Neural cell (in vitro differentiated cells): ENCODE data around the gene MPND. TPM values are rescaled to one million over a fixed set of nuclear protein-coding genes. Genes with fewer than 3 reads are reported as not detected.

Source experiments
- H2AFZ ChIP-seq: fragments of 200-600, 300-800 bp; sonication (generic), shearing (Covaris generic); 2 replicates; pipeline ENCODE4 v1.6.0; 2014; ENCODE audit warnings: low read depth, mild to moderate bottlenecking, antibody characterized with exemption, low read length, moderate library complexity
- H3F3A ChIP-seq: fragments of 200-600 bp; shearing (Covaris generic); 2 replicates; pipeline ENCODE4 v1.6.1; 2016; ENCODE audit warnings: mild to moderate bottlenecking, moderate library complexity, mixed read lengths, antibody characterized with exemption, low read length; ENCODE audit not compliant: insufficient read depth, poor library complexity, severe bottlenecking
- H3K27ac ChIP-seq: fragments of 200-600, 300-800 bp; sonication (generic), shearing (Covaris generic); 2 replicates; pipeline ENCODE4 v1.5.1; 2014; ENCODE audit warnings: mild to moderate bottlenecking, low read length, moderate library complexity
- H3K27me3 ChIP-seq: fragments of 300-800, 200-600 bp; sonication (generic), shearing (Covaris generic); 2 replicates; pipeline ENCODE4 v1.6.0; 2014; ENCODE audit warnings: mild to moderate bottlenecking, low read depth, low read length, moderate library complexity; ENCODE audit not compliant: insufficient read depth
- H3K36me3 ChIP-seq: fragments of 300-800, 200-600 bp; sonication (generic), shearing (Covaris generic); 2 replicates; pipeline ENCODE4 v1.5.1; 2014; ENCODE audit warnings: mild to moderate bottlenecking, antibody characterized with exemption, low read length, moderate library complexity; ENCODE audit not compliant: insufficient read depth
- H3K4me2 ChIP-seq: fragments of 300-800, 200-600 bp; sonication (generic), shearing (Covaris generic); 2 replicates; pipeline ENCODE4 v1.6.0; 2014; ENCODE audit warnings: mild to moderate bottlenecking, low read length
- H3K4me3 ChIP-seq: fragments of 300-800, 200-600 bp; sonication (generic), shearing (Covaris generic); 2 replicates; pipeline ENCODE4 v1.5.1; 2014; ENCODE audit warnings: mild to moderate bottlenecking, low read length, moderate library complexity
- H3K79me2 ChIP-seq: fragments of 200-600 bp; shearing (Covaris generic); replicated peaks from 2 replicates; pipeline ENCODE4 v1.6.0; 2014; ENCODE audit warnings: mild to moderate bottlenecking, low read length, moderate library complexity; ENCODE audit not compliant: insufficient read depth
- H3K9ac ChIP-seq: fragments of 300-800, 200-600 bp; sonication (generic), shearing (Covaris generic); 2 replicates; pipeline ENCODE4 v1.6.1; 2016; ENCODE audit warnings: mild to moderate bottlenecking, low read length, mixed read lengths
- H3K9me2 ChIP-seq: fragments of 200-600 bp; shearing (Covaris generic); 2 replicates; pipeline ENCODE4 v1.6.1; 2016; ENCODE audit warnings: mild to moderate bottlenecking, low read length, mixed read lengths; ENCODE audit not compliant: insufficient read depth
- H3K9me3 ChIP-seq: fragments of 200-600, 300-800 bp; sonication (generic), shearing (Covaris generic); 2 replicates; pipeline ENCODE4 v1.6.1; 2016; ENCODE audit warnings: mild to moderate bottlenecking, mixed run types, low read length, moderate library complexity, mixed read lengths
- H4K20me1 ChIP-seq: fragments of 200-600 bp; shearing (Covaris generic); 2 replicates; pipeline ENCODE4 v1.6.1; 2016; ENCODE audit warnings: mild to moderate bottlenecking, mixed run types; ENCODE audit not compliant: insufficient read depth
- EP300 ChIP-seq: fragments of 450-650 bp; conservative IDR thresholded peaks from 2 replicates; pipeline ENCODE4 v1.6.1; 2014; ENCODE audit warnings: antibody characterized with exemption, mild to moderate bottlenecking, moderate library complexity; ENCODE audit not compliant: poor library complexity, severe bottlenecking
- EZH2 ChIP-seq: fragments of 200-600, 300-800 bp; shearing (Covaris generic), sonication (generic); IDR thresholded peaks from 2 replicates; pipeline ENCODE4 v1.6.1; 2014; ENCODE audit warnings: antibody characterized with exemption, low read length, borderline replicate concordance, mild to moderate bottlenecking; ENCODE audit not compliant: insufficient read depth, poor library complexity, severe bottlenecking
- MXI1 ChIP-seq: fragments of 450-650 bp; conservative IDR thresholded peaks from 2 replicates; pipeline ENCODE4 v1.6.1; 2014; ENCODE audit warnings: antibody characterized with exemption, mild to moderate bottlenecking; ENCODE audit not compliant: poor library complexity, severe bottlenecking
- POLR2AphosphoS5 ChIP-seq: IDR thresholded peaks from 2 replicates; pipeline ENCODE4 v1.6.1; 2012
- RAD21 ChIP-seq: fragments of 450-650 bp; conservative IDR thresholded peaks from 2 replicates; pipeline ENCODE4 v1.6.1; 2014; ENCODE audit warnings: antibody characterized with exemption, mild to moderate bottlenecking, moderate library complexity
- SMC3 ChIP-seq: fragments of 450-650 bp; conservative IDR thresholded peaks from 2 replicates; pipeline ENCODE4 v1.6.1; 2014; ENCODE audit warnings: antibody characterized with exemption, mild to moderate bottlenecking, moderate library complexity; ENCODE audit not compliant: poor library complexity
- TAF1 ChIP-seq: IDR thresholded peaks from 2 replicates; pipeline ENCODE4 v1.6.1; 2012; ENCODE audit warnings: low read depth
- polyA plus RNA-seq: library from polyadenylated mRNA; depleted of rRNA; stranded (reverse); fragments of >200 nt; gene quantifications from 2 replicates; pipeline ENCODE4 v1.2.3, GENCODE V29; 2014
- TF ChIP-seq, protein P1 (sequence below): IDR thresholded peaks from 2 replicates; pipeline ENCODE4 v1.6.1; 2012; ENCODE audit warnings: borderline replicate concordance
- TF ChIP-seq, protein P2 (sequence below): fragments of 450-650 bp; IDR thresholded peaks from 2 replicates; pipeline ENCODE4 v1.5.1; 2014; ENCODE audit warnings: antibody characterized with exemption, mild to moderate bottlenecking, moderate library complexity; ENCODE audit not compliant: poor library complexity, severe bottlenecking

The MPND gene
- polyA plus RNA-seq, 1 donor from 2014 or later: 34.8 TPM

GRCh38 chr19:4342314-4342614 lies 1.1 kb upstream of the MPND start:
- Histone ChIP-seq H3K27ac (peak overlapping the region; percentile 97), H2AFZ (peak overlapping the region; percentile 81), H3K4me3 (peak overlapping the region; percentile 68), H4K20me1 (no peaks in the 10 kb centered on the region), H3K4me2 (peak overlapping the region; percentile 85), H3K9me2 (no peaks in the 10 kb centered on the region), H3K79me2 (peaks cover 6% of the 10 kb centered on the region), H3K9ac (peak overlapping the region; percentile 92), H3K9me3 (no peaks in the 10 kb centered on the region), H3F3A (no peaks in the 10 kb centered on the region), H3K27me3 (no peaks in the 10 kb centered on the region), H3K36me3 (no peaks in the 10 kb centered on the region)
- TF ChIP-seq, protein P1, sequence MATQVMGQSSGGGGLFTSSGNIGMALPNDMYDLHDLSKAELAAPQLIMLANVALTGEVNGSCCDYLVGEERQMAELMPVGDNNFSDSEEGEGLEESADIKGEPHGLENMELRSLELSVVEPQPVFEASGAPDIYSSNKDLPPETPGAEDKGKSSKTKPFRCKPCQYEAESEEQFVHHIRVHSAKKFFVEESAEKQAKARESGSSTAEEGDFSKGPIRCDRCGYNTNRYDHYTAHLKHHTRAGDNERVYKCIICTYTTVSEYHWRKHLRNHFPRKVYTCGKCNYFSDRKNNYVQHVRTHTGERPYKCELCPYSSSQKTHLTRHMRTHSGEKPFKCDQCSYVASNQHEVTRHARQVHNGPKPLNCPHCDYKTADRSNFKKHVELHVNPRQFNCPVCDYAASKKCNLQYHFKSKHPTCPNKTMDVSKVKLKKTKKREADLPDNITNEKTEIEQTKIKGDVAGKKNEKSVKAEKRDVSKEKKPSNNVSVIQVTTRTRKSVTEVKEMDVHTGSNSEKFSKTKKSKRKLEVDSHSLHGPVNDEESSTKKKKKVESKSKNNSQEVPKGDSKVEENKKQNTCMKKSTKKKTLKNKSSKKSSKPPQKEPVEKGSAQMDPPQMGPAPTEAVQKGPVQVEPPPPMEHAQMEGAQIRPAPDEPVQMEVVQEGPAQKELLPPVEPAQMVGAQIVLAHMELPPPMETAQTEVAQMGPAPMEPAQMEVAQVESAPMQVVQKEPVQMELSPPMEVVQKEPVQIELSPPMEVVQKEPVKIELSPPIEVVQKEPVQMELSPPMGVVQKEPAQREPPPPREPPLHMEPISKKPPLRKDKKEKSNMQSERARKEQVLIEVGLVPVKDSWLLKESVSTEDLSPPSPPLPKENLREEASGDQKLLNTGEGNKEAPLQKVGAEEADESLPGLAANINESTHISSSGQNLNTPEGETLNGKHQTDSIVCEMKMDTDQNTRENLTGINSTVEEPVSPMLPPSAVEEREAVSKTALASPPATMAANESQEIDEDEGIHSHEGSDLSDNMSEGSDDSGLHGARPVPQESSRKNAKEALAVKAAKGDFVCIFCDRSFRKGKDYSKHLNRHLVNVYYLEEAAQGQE: peak; percentile 75
- TF ChIP-seq EZH2: no peak

DNA sequence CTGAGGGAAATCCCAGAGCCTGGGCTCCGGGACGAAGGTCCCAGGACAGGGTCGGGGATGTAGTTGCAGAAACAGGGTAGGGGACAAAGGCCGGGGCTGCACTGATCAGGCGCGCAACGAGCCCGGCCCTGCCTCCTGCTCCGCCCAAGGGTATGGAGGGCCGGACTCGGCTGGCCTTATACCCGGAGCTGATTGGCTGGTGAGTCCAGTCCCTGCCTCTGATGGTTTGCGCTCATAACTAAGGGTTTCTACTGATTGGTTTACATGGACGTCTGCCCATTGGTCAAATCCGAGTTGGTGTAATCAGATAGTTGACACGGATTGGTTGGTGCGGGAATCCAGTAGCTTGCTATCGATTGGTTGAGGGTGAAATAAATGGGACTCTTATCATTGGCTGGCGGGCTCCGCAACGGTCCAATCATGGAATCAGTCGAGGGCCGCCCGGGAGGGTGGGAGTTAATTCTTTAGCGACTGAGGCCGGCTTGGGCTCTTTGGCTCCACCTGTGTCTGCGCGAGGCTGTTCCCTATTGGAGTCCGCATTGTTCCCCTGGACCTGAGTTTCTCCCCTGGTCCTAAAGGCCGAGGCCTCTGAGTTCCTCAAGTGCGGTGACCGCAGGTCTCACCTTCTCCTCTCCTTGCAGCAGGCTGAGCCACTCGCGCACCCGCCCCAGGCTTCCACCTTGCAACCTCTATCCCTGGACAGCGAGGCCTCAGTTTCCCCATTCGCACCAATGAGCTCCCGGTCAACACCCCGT lies 570 bp upstream of the MPND start:
- Histone ChIP-seq H3F3A (no peaks in the 10 kb centered on the region), H4K20me1 (no peaks in the 10 kb centered on the region), H3K9ac (peak overlapping the region; percentile 92), H3K4me3 (peak overlapping the region; percentile 68), H3K9me2 (no peaks in the 10 kb centered on the region), H2AFZ (peak overlapping the region; percentile 81), H3K4me2 (peak overlapping the region; percentile 85), H3K27ac (peak overlapping the region; percentile 97), H3K36me3 (no peaks in the 10 kb centered on the region), H3K79me2 (peaks cover 6% of the 10 kb centered on the region), H3K27me3 (no peaks in the 10 kb centered on the region), H3K9me3 (no peaks in the 10 kb centered on the region)
- TF ChIP-seq POLR2AphosphoS5 (peak; percentile 96), RAD21 (no peak), TAF1 (peak; percentile 87), EP300 (peak; percentile 73), SMC3 (peak; percentile 48), MXI1 (peak; percentile 78), EZH2 (no peak)
- TF ChIP-seq, protein P2, sequence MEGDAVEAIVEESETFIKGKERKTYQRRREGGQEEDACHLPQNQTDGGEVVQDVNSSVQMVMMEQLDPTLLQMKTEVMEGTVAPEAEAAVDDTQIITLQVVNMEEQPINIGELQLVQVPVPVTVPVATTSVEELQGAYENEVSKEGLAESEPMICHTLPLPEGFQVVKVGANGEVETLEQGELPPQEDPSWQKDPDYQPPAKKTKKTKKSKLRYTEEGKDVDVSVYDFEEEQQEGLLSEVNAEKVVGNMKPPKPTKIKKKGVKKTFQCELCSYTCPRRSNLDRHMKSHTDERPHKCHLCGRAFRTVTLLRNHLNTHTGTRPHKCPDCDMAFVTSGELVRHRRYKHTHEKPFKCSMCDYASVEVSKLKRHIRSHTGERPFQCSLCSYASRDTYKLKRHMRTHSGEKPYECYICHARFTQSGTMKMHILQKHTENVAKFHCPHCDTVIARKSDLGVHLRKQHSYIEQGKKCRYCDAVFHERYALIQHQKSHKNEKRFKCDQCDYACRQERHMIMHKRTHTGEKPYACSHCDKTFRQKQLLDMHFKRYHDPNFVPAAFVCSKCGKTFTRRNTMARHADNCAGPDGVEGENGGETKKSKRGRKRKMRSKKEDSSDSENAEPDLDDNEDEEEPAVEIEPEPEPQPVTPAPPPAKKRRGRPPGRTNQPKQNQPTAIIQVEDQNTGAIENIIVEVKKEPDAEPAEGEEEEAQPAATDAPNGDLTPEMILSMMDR: peak; percentile 71
- TF ChIP-seq, protein P1: peak; percentile 68
